ENCODE results near the gene WDR77.

The WDR77 gene

GRCh38 chr1:111489604-111490003 lies 40.5 kb upstream of the WDR77 start:
- peak; percentile 90 for DNase-seq (ENCODE audit: low read depth)
- TF ChIP-seq MAX (IDR thresholded peaks at IDR 0.05; ENCODE audit: low read depth, low read length) = peak; percentile 26; the same call in 1 of the 2 replicates
- no peak for TF ChIP-seq MYC (IDR thresholded peaks at IDR 0.05; ENCODE audit: low read depth, low read length)
- TF ChIP-seq POLR2A (IDR thresholded peaks at IDR 0.05; ENCODE audit: extremely low read depth, insufficient read length) = no peak
- peak; percentile 6 for TF ChIP-seq CTCF (IDR thresholded peaks at IDR 0.05; ENCODE audit: low read depth, low read length)
- peak overlapping the region; percentile 40 for H3K4me3 ChIP-seq (ENCODE audit: low read depth, low read length)

- TF ChIP-seq CTCF (IDR thresholded peaks at IDR 0.05; ENCODE audit: low read depth, low read length) (no peak), MYC (IDR thresholded peaks at IDR 0.05; ENCODE audit: low read depth, low read length) (no peak), POLR2A (IDR thresholded peaks at IDR 0.05; ENCODE audit: extremely low read depth, insufficient read length) (no peak), MAX (IDR thresholded peaks at IDR 0.05; ENCODE audit: low read depth, low read length) (no peak)
- peak overlapping the region; percentile 12 for H3K4me3 ChIP-seq (ENCODE audit: low read depth, low read length)
- DNase-seq (ENCODE audit: low read depth) = no peak
Measured at GRCh38 chr1:111488669-111489068, 39.6 kb upstream of the WDR77 start.

- TF ChIP-seq POLR2A (IDR thresholded peaks at IDR 0.05; ENCODE audit: extremely low read depth, insufficient read length) (no peak), MYC (IDR thresholded peaks at IDR 0.05; ENCODE audit: low read depth, low read length) (no peak)
- no peak overlapping the region for H3K4me3 ChIP-seq (ENCODE audit: low read depth, low read length)
- DNase-seq (ENCODE audit: low read depth) = no peak
Measured at GRCh38 chr1:111487133-111487532, 38.1 kb upstream of the WDR77 start.

GRCh38 chr1:111486431-111486830 lies 37.4 kb upstream of the WDR77 start:
- DNase-seq (ENCODE audit: low read depth) = no peak
- no peak overlapping the region for H3K4me3 ChIP-seq (ENCODE audit: low read depth, low read length)
- no peak for TF ChIP-seq MAX (IDR thresholded peaks at IDR 0.05; ENCODE audit: low read depth, low read length)
- TF ChIP-seq MYC (IDR thresholded peaks at IDR 0.05; ENCODE audit: low read depth, low read length) = no peak
- no peak for TF ChIP-seq POLR2A (IDR thresholded peaks at IDR 0.05; ENCODE audit: extremely low read depth, insufficient read length)
- no peak for TF ChIP-seq CTCF (IDR thresholded peaks at IDR 0.05; ENCODE audit: low read depth, low read length)

GRCh38 chr1:111484391-111485026 lies 35.5 kb upstream of the WDR77 start:
- DNase-seq (ENCODE audit: low read depth) = no peak
- no peak overlapping the region for H3K4me3 ChIP-seq (ENCODE audit: low read depth, low read length)
- TF ChIP-seq CTCF (IDR thresholded peaks at IDR 0.05; ENCODE audit: low read depth, low read length) = no peak
- no peak for TF ChIP-seq MAX (IDR thresholded peaks at IDR 0.05; ENCODE audit: low read depth, low read length)
- no peak for TF ChIP-seq MYC (IDR thresholded peaks at IDR 0.05; ENCODE audit: low read depth, low read length)
- TF ChIP-seq POLR2A (IDR thresholded peaks at IDR 0.05; ENCODE audit: extremely low read depth, insufficient read length) = no peak

- no peak overlapping the region for H3K4me3 ChIP-seq (ENCODE audit: low read depth, low read length)
- TF ChIP-seq CTCF (IDR thresholded peaks at IDR 0.05; ENCODE audit: low read depth, low read length) (no peak), POLR2A (IDR thresholded peaks at IDR 0.05; ENCODE audit: extremely low read depth, insufficient read length) (no peak), MAX (IDR thresholded peaks at IDR 0.05; ENCODE audit: low read depth, low read length) (no peak), MYC (IDR thresholded peaks at IDR 0.05; ENCODE audit: low read depth, low read length) (no peak)
- no peak for DNase-seq (ENCODE audit: low read depth)
Measured at GRCh38 chr1:111483876-111484275, 34.8 kb upstream of the WDR77 start.
